Suppressor macrophage treated with lipopolysaccharide for 4 hours (primary cell): Measurements from ENCODE around the gene FBXW4.

Experiments
- DNase-seq: peaks from one replicate; pipeline ENCODE4 v3.0.0-alpha.2; 2020

The FBXW4 gene

GRCh38 chr10:101695404-101695890 is 477 bp upstream of the FBXW4 start:
- no peak for DNase-seq

DNA sequence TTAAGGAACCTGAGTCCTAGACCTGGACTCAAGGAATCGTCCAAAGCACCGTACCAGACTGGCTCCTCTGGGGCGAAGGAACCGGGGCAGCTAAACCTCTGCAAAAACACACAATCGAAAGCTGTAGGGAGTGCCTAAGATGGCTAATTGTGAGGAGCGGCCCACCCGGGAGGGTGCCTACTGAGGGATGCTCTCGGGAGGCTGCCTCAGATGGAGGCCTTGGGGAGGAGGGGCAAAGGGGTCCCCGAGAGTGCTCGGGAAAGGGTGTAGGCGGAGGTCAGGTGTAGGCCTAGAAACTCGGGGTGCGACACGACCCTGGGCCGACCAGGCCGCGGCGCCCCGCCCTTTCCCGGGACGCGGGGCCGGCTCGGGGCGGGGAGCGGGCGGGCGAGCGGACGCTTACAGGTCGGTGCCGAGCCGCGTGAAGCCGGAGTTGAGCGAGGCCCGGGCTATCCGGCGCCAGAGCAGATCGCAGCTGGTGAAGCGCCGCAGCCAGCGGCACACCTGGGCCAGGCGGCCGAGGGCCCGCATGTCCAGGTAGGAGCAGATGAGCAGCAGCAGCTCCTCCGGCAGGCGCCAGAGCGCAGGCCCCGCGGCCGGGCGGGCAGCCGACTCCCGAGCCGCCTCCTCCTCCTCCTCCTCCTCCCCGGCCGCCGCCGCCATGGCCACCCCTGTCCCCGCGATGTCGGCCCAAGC is 844 bp downstream of the FBXW4 start:
- DNase-seq = peak; percentile 62

DNA sequence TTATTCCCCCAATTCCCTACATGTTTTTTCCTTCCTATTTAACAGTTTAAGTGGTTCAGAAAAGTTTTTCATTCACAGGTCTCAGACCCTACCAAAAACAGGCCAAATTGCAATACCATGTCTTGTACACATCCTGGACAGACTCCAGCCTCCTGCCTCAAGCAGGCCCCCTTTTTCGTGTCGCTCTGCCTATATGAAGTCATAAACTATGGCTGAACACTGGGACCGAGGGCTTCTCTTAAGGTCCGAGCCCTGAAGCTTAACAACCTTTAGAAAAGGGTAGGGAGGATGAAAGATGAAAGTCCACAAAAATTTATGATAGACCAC is 1.4 kb downstream of the FBXW4 start:
- DNase-seq = peak; percentile 37

GRCh38 chr10:101691081-101691480 is 3.9 kb downstream of the FBXW4 start:
- DNase-seq = no peak

DNA sequence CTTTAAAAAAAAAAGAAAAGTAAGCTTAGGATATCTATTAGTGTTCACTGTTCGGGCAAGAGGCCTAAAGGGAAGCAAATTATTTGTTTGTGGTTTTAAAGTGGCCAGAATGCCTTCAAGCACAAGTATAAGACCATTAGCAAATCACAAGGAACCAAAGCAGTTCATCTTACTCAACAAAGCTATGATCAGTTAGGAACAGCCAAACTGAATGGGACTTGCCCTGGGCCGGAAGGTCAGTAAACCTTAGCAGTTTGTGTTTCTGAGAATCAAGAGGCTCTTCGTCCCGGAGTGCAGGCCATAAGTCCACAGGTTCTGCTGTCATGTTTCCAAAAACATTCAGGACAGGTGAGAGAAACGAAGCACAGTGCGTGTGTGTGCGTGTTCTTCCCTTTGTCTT is 4.5 kb downstream of the FBXW4 start:
- DNase-seq = no peak

DNA sequence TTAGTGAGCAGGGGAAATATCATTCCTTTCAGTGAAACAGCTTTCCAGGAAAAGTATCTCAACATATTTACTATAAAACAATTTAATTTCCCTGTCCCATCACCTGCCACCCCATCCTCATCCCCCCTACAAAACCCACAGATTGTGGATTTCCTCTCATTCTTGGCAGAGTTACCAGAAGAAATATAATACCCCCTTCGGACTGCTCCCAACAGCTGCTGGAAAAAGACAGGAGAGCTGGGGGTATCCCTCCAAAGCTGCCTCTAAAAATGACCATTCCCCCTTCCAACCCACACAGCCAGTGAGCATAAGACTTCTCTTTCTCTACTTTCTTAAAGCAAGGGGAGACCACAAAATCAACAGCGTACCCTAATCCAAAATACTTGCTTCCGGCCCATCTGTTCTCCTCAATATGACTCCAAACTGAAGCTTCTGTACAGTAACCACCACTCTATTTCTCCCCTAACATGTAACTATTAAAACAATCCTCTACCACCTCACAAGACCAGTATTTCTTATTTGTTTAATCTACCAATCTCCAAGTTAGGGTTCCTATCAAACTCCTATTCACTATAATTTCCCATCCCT is 7.8 kb downstream of the FBXW4 start:
- no peak for DNase-seq

DNA sequence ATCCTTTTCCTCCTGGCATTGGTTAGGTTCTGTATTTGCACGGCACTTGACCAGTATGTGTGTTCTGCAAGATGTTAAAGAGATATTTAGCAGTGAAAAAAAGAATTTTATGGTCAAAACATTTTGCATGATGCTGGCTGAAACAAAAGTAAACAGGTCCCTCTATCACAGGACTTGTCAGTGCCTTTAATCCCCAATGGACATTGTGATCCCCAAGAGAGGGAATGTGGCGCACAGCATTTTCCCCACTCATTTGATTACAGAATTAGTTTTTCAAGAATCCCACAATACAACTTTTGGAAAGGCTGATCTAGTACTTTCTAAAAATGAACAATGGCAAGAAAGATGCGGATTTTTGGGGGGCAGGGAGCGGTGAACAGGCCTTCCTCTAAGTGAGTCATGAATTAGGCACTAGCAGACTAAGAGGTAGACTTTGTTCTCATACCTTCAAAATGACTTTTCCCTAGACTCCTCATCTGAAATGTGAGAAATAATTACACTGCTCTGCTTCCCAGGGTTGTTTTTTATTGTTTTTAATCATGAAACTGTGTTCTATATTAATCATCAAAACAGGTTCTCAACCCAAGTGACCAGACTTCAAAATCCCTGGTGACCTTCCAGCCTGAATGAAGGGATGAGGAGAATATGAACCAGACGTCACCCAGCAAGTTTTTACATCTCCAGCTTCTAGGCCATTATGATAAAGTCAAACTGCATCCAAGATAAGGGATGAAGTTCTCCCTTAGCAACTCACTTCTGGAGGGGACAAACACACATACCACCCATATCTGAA is 8.6 kb downstream of the FBXW4 start:
- no peak for DNase-seq

DNA sequence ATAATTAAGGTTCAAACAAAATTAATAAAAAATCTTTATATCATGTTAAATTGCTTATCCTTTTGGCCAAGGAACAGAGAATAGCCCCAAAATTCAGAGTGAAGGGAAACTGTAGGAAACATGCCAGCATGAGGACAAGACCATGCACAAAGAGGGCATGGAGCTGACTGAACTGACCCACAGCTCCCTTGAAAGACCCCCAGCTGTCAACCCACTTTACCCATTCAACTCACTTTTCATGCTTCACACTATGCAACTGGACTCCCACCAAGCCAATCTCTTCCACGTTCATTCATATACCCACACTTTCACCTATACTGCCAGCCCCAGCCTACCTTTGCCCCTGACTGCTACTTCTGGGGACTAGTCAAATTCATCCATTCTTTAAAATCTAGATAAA is 10.2 kb downstream of the FBXW4 start:
- DNase-seq = no peak

GRCh38 chr10:101683276-101683675 is 11.7 kb downstream of the FBXW4 start:
- DNase-seq = no peak

DNA sequence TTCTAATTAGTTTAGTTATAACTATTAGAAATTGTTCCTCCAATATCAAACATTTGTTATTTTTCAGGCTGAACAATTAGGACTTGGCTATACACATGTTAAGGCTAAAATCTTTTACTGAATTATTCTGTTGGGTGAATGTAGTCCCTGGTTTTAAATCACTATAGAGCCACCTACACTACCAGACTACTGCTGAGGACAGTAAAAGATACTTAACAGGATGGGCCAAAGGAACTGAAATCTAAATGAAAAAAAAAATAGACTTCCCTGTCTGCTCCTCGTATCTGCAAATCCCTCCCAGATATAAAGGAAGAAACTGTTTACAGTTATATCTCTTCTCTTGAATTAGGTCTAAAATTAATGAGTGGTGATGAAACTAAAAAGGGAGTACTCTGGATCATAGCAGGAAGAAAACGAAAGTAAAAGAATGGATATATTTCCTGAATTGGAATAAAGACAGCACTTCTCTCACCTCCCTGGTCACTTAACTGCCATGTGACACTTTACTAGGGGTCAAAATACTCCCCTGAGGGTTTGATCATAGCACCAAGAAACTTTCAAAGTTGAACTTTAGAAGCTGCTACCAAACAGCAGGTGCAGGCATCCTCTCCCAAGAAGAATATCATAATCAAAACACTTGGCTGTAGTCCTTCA is 12.7 kb downstream of the FBXW4 start:
- DNase-seq = peak; percentile 33

DNA sequence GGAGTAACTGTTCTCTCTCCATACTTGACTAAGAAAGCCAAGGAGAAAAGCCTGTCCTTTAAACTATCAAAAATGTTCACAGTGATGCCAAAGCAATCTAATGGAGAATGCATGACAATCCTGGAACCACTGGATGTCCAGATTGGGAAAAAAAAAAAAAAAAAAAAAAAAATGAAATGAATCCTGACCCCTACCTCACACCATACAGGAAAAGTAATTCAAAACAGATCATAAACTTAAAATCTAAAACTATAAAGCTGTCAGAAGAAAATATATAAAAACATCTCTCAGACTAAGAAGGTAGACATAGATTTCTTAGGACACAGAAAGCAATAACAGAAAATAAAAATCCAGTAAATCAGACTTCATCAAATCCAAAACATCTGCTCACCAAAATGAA is 18.4 kb downstream of the FBXW4 start:
- no peak for DNase-seq

DNA sequence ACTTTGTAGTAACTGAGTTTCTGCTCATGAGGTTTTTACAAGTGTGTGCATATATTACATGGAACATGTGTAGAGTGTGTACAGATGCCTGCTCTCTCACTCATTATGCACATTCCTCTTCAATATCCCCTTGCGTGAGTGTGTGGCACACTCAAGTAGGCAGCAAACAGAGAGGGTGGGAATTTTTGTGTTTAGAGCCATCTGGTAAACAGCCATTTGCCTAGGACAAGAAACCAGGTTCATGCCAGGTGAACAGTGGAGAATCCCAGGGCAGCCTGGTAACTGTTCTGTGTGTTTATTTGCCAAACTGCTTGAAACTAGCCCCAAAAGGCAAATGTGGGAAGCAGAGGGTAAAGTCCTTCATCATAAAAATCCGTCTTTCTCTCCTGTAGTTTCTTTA is 19.9 kb downstream of the FBXW4 start:
- no peak for DNase-seq

- DNase-seq = no peak
Measured at GRCh38 chr10:101672536-101672935, 22.4 kb downstream of the FBXW4 start.

DNA sequence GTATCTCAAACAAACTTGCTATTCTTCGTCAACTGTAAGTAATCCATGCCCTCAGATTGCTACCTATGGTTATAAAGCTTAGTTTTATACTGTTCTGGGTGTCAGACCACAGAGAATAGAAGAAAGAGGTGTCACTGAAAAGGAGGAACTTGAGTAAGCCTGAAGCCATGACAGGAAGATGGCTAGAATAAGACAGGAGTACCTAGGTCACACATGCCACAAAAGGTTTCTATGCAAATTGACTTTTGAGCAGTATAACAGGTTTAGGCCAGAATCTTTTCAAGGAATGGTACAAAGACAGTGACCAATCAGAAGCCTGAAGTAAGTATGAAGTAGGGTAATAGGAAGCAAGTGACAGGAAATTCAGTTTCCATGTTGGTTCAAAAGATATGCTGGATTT is 23.5 kb downstream of the FBXW4 start:
- DNase-seq = no peak

GRCh38 chr10:101670635-101671034 is 24.3 kb downstream of the FBXW4 start:
- peak; percentile 12 for DNase-seq

DNA sequence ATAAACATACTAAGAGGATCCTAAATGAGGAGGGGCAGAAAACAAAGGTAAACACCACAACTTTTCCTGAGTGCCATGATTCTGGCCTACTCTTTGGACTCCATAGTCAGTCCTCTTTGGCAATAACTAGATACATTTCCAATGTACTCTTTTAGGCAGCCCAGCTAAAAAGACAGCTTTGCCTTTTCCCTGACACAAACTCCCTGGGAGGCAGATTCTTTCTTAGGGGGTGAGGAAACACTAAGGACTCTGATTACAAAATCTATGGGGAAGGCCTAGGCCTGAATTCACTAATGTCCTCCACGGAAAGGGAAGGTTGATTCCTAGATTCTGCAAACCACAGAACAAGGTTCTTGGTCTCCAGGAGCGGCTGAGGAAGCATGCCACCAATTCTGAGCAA is 25.8 kb downstream of the FBXW4 start:
- no peak for DNase-seq

DNA sequence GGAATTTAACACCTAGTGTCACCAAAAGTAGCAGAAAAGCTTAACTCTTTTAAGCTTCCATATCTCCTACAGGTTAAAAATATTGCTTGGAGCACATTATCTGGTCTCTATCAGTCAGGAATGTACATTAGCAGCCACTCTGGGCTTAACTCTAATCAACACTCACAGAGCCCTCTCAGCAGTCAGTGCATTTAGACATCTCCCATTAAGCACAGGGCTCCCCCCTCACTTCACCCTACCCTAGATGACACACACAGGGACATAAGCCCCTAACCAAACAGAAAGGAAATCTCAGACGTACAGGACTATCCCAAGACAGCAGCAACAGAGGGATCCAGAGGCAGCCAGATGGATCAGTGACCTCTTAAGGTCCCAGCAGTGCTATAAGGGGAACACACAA is 26.4 kb downstream of the FBXW4 start:
- DNase-seq = no peak

- no peak for DNase-seq
Measured at GRCh38 chr10:101666083-101666482, 28.9 kb downstream of the FBXW4 start.

DNA sequence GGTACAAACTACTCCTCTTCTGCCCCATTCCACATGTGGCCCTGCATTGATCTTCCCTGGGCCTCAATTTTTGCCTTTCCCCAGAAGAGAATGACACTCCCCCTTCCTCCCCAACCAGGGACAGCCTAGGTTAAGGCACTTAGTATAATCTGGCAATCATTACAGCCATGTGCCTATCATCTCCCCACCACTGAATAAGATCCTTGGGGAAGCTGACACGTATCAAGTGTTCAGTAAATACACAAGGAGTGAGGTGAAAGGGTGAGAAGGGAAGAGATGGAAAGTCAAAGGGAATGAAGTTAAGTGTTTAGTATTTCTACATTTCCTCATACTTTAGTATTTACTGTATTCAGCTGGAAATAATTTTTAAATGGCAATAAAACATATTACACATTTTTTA is 31.9 kb downstream of the FBXW4 start:
- no peak for DNase-seq

- no peak for DNase-seq
Measured at GRCh38 chr10:101660256-101660655, 34.7 kb downstream of the FBXW4 start.

GRCh38 chr10:101658975-101659374 is 36.0 kb downstream of the FBXW4 start:
- DNase-seq = no peak

- DNase-seq = no peak
Measured at GRCh38 chr10:101656890-101657289, 38.1 kb downstream of the FBXW4 start.

DNA sequence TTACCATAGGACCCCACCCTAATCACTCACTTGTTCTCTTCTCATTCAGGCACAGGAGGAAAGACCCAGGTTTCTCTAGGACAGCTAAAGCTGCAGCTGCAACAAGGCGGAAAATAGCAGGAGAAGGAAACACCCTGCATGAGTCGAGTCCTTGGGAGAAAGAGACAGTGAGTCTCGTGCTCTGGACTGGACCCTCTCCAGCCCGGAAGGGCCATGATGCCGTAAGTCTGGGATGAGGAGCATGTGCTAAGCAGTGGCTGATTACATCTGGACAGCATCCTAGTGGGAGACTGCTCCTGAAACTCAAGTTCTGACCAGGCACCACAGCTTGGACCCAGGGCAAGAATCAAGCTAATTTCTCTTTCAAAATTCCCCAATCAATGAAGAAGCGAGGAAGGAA is 39.4 kb downstream of the FBXW4 start:
- DNase-seq = no peak

- DNase-seq = no peak
Measured at GRCh38 chr10:101653536-101653935, 41.4 kb downstream of the FBXW4 start.
